HepG2 (cell line): ENCODE results near the gene DNASE2. TPM values are rescaled to one million over a fixed set of nuclear protein-coding genes. Genes with fewer than 3 reads are reported as not detected.

ENCODE experiments used
- ATAC-seq: fragments of 200-7000 bp; cut with Tn5 transposase; 3 replicates; pipeline ENCODE4 v1.9.1; 2020; ENCODE audit warnings: mild to moderate bottlenecking, moderate library complexity
- BruUV-seq: library from RNA; stranded (reverse); fragments of 400-500 nt; replicated peaks from 2 replicates; lab custom pipeline; 2021; lab: Mats Ljungman, UMichigan
- CTCF ChIA-PET: fragments of 300-600 bp; formaldehyde crosslinking; extraction: SDS; loops from one replicate; lab custom pipeline; 2021; ENCODE audit warnings: low total read pairs, inconsistent platforms, low intra/inter-chr PET ratio; lab: Yijun Ruan, JAX
- POLR2A ChIA-PET: fragments of 350-600 bp; sonication (Branson Sonifier 250); formaldehyde crosslinking; loops from one replicate; lab custom pipeline; 2020; ENCODE audit warnings: antibody characterized with exemption, inconsistent platforms; lab: Yijun Ruan, JAX
- DNase-seq: peaks from one replicate; pipeline ENCODE4 v3.0.0-alpha.2; 2015; ENCODE audit warnings: low spot score
- FAIRE-seq: peaks from 3 replicates; lab custom pipeline; 2011; peaks lifted over from hg19 to GRCh38; lab: Jason Lieb, UNC
- H2AFZ ChIP-seq: one replicate; pipeline ENCODE4 v1.6.1; 2011; ENCODE audit warnings: low read length, inconsistent platforms
- H3K27ac ChIP-seq: fragments of 300-600 bp; 3 replicates; pipeline ENCODE4 v1.8.0; 2011; ENCODE audit warnings: mixed run types, mild to moderate bottlenecking, mixed read lengths, low read length, inconsistent platforms; ENCODE audit not compliant: insufficient read depth; ENCODE audit errors: extremely low read length
- H3K27me3 ChIP-seq, 2 experiments: fragments of 200-600 bp in 1 of 2; 2 replicates in 1 of 2; 3 replicates in 1 of 2; pipeline versions ENCODE4 v1.6.0 to v1.8.0; 2011; ENCODE audit warnings: low read length in 2 of 2, mild to moderate bottlenecking in 2 of 2, moderate library complexity in 2 of 2, inconsistent platforms in 1 of 2; ENCODE audit not compliant: insufficient read depth in 2 of 2, control insufficient read depth in 1 of 2
- H3K36me3 ChIP-seq, 2 experiments: fragments of 200-600 bp in 1 of 2; replicated peaks in 1 of 2; 2 replicates in 1 of 2; 3 replicates in 1 of 2; pipeline versions ENCODE4 v1.5.1 to v1.8.0; 2011; ENCODE audit warnings: low read length in 2 of 2, inconsistent platforms in 1 of 2; ENCODE audit not compliant: insufficient read depth in 2 of 2, control insufficient read depth in 1 of 2
- H3K4me1 ChIP-seq: 2 replicates; pipeline ENCODE4 v1.5.1; 2012; ENCODE audit warnings: low read length, inconsistent platforms; ENCODE audit not compliant: insufficient read depth
- H3K4me2 ChIP-seq: 2 replicates; pipeline ENCODE4 v1.6.0; 2011; ENCODE audit warnings: low read depth, low read length, inconsistent platforms
- H3K4me3 ChIP-seq, 3 experiments: fragments of 200-600 bp in 1 of 3; sonication (generic), shearing (Covaris generic) in 1 of 3; replicated peaks in 1 of 3; 2 replicates each; pipeline ENCODE4 v1.5.1; 2011 to 2016; ENCODE audit warnings: low read length in 3 of 3, inconsistent platforms in 2 of 3, low read depth in 2 of 3, mild to moderate bottlenecking in 2 of 3, control low read depth in 1 of 3, mixed read lengths in 1 of 3; ENCODE audit not compliant: insufficient read depth in 1 of 3
- H3K79me2 ChIP-seq: one replicate; pipeline ENCODE4 v1.6.1; 2011; ENCODE audit warnings: low read length, inconsistent platforms; ENCODE audit not compliant: insufficient read depth
- H3K9ac ChIP-seq: 2 replicates; pipeline ENCODE4 v1.6.0; 2011; ENCODE audit warnings: mild to moderate bottlenecking, low read depth, low read length, inconsistent platforms; ENCODE audit not compliant: insufficient read depth
- H3K9me3 ChIP-seq: 2 replicates; pipeline ENCODE4 v1.5.1; 2012; ENCODE audit warnings: mild to moderate bottlenecking, low read length
- H4K20me1 ChIP-seq: 2 replicates; pipeline ENCODE4 v1.6.0; 2011; ENCODE audit warnings: inconsistent platforms, mild to moderate bottlenecking, low read length, moderate library complexity; ENCODE audit not compliant: insufficient read depth
- ATF5 ChIP-seq: sonication (generic); formaldehyde crosslinking; IDR thresholded peaks from 2 replicates; pipeline ENCODE4 v1.4.0; 2020; ENCODE audit warnings: mild to moderate bottlenecking, low read depth, missing genetic modification reagents
- HES4 ChIP-seq: sonication (generic); formaldehyde crosslinking; IDR thresholded peaks from 2 replicates; pipeline ENCODE4 v1.9.0; 2021; ENCODE audit warnings: mild to moderate bottlenecking, missing genetic modification reagents, borderline replicate concordance
- MXD1 ChIP-seq: sonication (generic); formaldehyde crosslinking; IDR thresholded peaks from 2 replicates; pipeline ENCODE4 v1.4.0; 2020; ENCODE audit warnings: mild to moderate bottlenecking, missing genetic modification reagents
- SMAD1 ChIP-seq: sonication (generic); formaldehyde crosslinking; IDR thresholded peaks from 2 replicates; pipeline ENCODE4 v1.4.0; 2020; ENCODE audit warnings: missing genetic modification reagents, low read depth, mild to moderate bottlenecking, borderline replicate concordance
- TARDBP ChIP-seq: sonication (generic); formaldehyde crosslinking; IDR thresholded peaks from 2 replicates; pipeline ENCODE4 v1.8.0; 2022; ENCODE audit warnings: mild to moderate bottlenecking, missing genetic modification reagents
- ZFP1 ChIP-seq: IDR thresholded peaks from 2 replicates; pipeline ENCODE4 v1.6.1; 2016
- ZNF121 ChIP-seq: sonication (generic); formaldehyde crosslinking; IDR thresholded peaks from 2 replicates; pipeline ENCODE4 v1.5.0; 2020; ENCODE audit warnings: mild to moderate bottlenecking, missing genetic modification reagents
- WGBS: methylation state at CpG from one replicate; pipeline ENCODE4 v1.1.6; 2017; ENCODE audit warnings: low lambda C conversion rate; 5-methylcytosine and 5-hydroxymethylcytosine counted together
- in situ Hi-C: cut with HindIII; loops from 2 replicates; pipeline ENCODE4 v1.10.0; 2017; ENCODE audit warnings: low pct_unique_long_range_greater_than_20kb; ENCODE audit not compliant: extremely low pct_ligation_motif_present
- intact Hi-C: fragments of 100-400 bp; cut with micrococcal nuclease; formaldehyde crosslinking; loops from one replicate; pipeline ENCODE4 v1.10.0; 2022; ENCODE audit not compliant: unreplicated experiment
- polyA plus RNA-seq, 8 experiments: library from polyadenylated mRNA; depleted of rRNA in 3 of 8; stranded (reverse) in 7 of 8; unstranded in 1 of 8; fragments of >200 nt; fragmentation: Illumina TruSeq in 4 of 8; extraction: Trizol in 4 of 8; gene quantifications; 2 replicates each; pipeline versions ENCODE4 v1.2.1 to v1.2.3, GENCODE V29; 2011 to 2016; ENCODE audit warnings: low read depth in 4 of 8, missing spikeins in 1 of 8, mixed read lengths in 1 of 8; ENCODE audit not compliant: insufficient read depth in 1 of 8
- total RNA-seq, 5 experiments: library from RNA; depleted of rRNA; stranded (reverse); fragments of >200 nt; fragmentation: Illumina TruSeq; extraction: Trizol; gene quantifications; 2 replicates each; pipeline ENCODE4 v1.2.3, GENCODE V29; 2016; ENCODE audit warnings: low read depth in 1 of 5
- TF ChIP-seq, protein P1 (sequence below), 2 experiments: sonication (generic) in 1 of 2; formaldehyde crosslinking in 1 of 2; IDR thresholded peaks; 2 replicates each; pipeline versions ENCODE4 v1.4.0 to v1.6.1; 2018 to 2020; ENCODE audit warnings: missing genetic modification reagents in 2 of 2, borderline replicate concordance in 1 of 2, low read depth in 1 of 2, mild to moderate bottlenecking in 1 of 2, missing biosample characterization in 1 of 2

Gene DNASE2
- total and polyA plus RNA-seq, 2 of the 13 experiments (the other 11 are each of a cell fraction or from before 2014, with no cell fraction given), result 7.5 to 16.2 TPM

DNA sequence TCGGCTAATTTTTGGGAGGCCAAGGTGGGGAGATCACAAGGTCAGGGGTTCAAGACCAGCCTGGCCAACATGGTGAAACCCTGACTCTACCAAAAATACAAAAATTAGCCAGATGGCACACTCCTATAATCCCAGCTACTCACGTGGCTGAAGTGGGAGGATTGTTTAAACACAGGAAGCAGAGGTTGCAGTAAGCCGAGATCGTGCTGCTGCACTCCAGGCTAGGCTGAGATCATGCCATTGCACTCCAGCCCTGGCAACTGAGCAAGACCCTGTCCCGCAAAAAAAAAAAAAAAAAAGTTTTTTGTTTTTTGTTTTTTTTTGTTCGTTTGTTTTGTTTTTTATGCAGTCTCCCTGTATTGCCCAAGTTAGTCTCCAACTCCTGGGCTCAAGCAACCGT, 21.7 kb downstream of the DNASE2 start:
- ChIA-PET CTCF (no interaction called here), POLR2A (no interaction called here)
- WGBS, result 58% methylated on average over 7 of the region's 7 CpGs

More for the DNA sequence above, 21.7 kb downstream of the DNASE2 start:
- intact Hi-C loops, result no loop called here
- H3K79me2 ChIP-seq, result no peaks in the 10 kb centered on the region
- no peak overlapping the region for H3K4me3 ChIP-seq
- H2AFZ ChIP-seq, result no peak overlapping the region
- H3K9me3 ChIP-seq, result no peaks in the 10 kb centered on the region
- TF ChIP-seq ZNF121 (CRISPR knock-in tag) (no peak), ZFP1 (CRISPR knock-in tag) (no peak), MXD1 (CRISPR knock-in tag) (no peak), ATF5 (CRISPR knock-in tag) (no peak), HES4 (CRISPR knock-in tag) (no peak), SMAD1 (CRISPR knock-in tag) (no peak), TARDBP (CRISPR knock-in tag) (no peak)
- TF ChIP-seq, protein P1, sequence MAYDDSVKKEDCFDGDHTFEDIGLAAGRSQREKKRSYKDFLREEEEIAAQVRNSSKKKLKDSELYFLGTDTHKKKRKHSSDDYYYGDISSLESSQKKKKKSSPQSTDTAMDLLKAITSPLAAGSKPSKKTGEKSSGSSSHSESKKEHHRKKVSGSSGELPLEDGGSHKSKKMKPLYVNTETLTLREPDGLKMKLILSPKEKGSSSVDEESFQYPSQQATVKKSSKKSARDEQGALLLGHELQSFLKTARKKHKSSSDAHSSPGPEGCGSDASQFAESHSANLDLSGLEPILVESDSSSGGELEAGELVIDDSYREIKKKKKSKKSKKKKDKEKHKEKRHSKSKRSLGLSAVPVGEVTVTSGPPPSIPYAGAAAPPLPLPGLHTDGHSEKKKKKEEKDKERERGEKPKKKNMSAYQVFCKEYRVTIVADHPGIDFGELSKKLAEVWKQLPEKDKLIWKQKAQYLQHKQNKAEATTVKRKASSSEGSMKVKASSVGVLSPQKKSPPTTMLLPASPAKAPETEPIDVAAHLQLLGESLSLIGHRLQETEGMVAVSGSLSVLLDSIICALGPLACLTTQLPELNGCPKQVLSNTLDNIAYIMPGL (CRISPR knock-in tag; IDR thresholded peaks at IDR 0.05; ENCODE audit: borderline replicate concordance in 1 of 2, low read depth in 1 of 2), result no peak
- TF ChIP-seq, all 625 proteins: peak for 0
- FAIRE-seq (no peak), ATAC-seq (no peak), DNase-seq (no peak)
- BruUV-seq, result no TSS peak
- H4K20me1 ChIP-seq, result no peaks in the 10 kb centered on the region
- H3K27ac ChIP-seq, result no peak overlapping the region
- H3K27me3 ChIP-seq, result no peaks in the 10 kb centered on the region
- H3K9ac ChIP-seq, result no peak overlapping the region
- H3K4me1 ChIP-seq, result peaks cover 7% of the 10 kb centered on the region
- no peak overlapping the region for H3K4me2 ChIP-seq
- in situ Hi-C loops, result no loop called here
- H3K36me3 ChIP-seq, result no peaks in the 10 kb centered on the region
